ENCODE measurements around the gene PPP2R5E.

- TF ChIP-seq POLR2A (IDR thresholded peaks at IDR 0.05) (no peak), CTCF (IDR thresholded peaks at IDR 0.05) (no peak)
These were observed 4.7 kb upstream of the PPP2R5E start for GRCh38 chr14:63547798-63548335.
